Measurements from ENCODE around the gene ZNRF3. TPM values are rescaled to one million over a fixed set of nuclear protein-coding genes. Genes with fewer than 3 reads are reported as not detected.

The ZNRF3 gene
- total RNA-seq, 4 donors from 2014 or later: 1.7 to 8.1 (median 4.8) TPM

DNA sequence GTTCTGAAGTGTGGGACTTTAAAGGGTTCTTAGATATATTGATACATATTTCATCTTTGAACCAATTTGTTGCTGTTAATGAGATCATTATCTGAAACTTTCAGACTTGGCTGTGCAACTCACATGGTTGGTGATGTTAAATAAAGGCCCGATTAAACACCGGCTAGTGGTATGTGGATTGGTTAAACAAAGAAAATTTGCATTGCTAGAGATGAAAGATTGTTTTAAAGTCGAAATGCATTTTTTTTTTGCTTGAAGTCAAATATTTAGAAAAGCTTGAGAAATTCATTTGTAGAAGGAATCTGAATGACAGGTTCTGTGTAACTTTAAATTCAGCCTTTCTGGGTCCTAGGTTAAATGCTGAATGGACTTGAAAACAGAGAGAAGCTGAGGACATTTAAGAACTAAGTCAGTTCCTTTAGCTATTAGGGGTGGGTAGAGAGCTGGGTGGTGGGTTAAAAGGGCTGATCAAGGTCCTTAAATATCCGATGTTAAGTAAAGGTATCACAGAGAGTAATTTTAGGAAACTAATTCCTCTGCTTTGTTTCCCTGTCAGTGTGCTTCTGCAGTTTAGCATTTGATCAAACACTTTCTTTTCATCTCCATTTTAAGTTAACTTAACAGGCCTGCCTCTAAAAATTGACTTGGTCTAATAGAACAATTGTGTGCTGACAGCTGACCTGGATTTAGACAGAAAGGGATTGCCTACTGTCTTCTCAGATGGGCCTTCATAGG lies 4.5 kb downstream of the ZNRF3 start:
- TF ChIP-seq, protein P1, sequence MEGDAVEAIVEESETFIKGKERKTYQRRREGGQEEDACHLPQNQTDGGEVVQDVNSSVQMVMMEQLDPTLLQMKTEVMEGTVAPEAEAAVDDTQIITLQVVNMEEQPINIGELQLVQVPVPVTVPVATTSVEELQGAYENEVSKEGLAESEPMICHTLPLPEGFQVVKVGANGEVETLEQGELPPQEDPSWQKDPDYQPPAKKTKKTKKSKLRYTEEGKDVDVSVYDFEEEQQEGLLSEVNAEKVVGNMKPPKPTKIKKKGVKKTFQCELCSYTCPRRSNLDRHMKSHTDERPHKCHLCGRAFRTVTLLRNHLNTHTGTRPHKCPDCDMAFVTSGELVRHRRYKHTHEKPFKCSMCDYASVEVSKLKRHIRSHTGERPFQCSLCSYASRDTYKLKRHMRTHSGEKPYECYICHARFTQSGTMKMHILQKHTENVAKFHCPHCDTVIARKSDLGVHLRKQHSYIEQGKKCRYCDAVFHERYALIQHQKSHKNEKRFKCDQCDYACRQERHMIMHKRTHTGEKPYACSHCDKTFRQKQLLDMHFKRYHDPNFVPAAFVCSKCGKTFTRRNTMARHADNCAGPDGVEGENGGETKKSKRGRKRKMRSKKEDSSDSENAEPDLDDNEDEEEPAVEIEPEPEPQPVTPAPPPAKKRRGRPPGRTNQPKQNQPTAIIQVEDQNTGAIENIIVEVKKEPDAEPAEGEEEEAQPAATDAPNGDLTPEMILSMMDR (IDR thresholded peaks at IDR 0.05; ENCODE audit: low read depth): no peak

DNA sequence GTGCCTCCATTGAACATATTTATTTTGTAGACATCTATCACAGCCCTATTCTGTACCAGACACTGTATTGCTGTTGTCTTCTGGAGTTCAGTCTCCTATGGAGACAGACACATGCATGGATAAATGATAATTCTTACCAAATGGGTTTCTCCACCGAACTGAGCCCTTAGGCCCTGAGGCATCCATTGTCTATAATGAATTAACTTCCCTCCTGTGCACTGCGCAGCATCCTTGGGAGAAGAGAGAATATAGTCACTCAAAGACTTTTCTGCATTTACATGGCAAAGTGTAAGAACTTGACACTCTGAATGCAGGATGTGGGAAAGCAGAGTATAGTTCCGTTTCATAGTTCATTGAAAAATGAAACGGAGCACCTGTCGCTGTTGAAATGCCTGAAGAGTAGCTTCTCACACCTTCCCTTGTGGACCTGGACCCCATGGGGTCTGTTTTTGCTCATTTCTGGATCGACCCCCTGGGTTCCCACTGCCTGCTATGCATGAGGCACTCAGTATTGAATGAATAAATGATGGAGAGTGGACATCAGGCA lies 6.2 kb downstream of the ZNRF3 start:
- TF ChIP-seq, protein P1 (IDR thresholded peaks at IDR 0.05; ENCODE audit: low read depth): no peak

DNA sequence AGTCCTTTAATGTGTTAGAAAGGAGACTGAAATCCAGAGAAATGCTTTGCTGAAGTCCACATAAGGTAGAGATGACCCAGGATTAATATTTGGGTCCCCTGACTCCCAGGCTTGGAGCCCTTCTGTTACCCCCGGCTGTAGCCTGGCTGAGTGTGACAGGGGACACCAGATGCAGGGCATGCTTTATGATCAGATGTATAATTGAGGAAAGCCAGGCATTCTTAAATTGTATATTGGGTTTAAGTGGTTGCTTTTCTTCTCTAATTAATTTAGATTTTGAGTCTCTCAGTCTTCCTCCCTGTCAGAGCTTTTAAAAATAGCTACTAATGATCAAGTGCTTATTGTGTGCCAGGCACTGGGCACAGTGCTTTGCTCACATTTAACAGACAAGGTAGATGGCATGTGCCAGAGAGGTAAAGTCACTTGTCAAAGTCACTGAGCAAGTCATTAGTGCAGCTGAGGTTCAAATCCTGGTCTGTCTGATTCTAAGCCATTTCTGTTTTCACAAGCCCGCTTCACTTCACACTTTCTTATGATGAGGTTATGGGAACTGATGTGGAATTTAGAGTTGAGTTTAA lies 7.9 kb downstream of the ZNRF3 start:
- TF ChIP-seq, protein P1 (IDR thresholded peaks at IDR 0.05; ENCODE audit: low read depth): no peak

DNA sequence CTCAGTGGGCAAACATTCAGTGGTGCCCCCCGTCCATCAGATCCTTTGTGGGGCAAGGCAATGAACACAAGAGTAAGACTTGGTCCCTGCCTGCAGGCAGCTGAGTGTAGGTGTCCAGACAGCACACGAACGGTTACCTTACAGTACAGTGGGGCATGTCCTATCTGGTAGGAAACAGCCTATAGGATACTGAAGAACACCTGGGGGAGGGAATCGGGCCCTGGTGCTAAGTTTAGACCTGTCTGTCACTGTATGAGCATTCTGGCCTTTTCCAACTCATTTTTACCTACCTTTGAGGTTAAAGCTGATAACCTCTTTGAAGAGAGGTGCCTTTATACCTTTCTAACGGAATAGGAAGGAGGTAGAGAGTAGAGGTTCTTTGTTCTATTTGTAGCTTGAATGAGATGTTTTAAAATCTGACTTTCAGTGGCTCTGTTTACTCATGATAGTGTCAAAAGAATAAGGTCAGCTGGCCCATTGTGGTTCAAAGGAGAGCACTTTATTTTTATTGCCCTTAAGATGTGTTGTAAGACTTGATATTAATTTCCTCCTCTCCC lies 8.9 kb downstream of the ZNRF3 start:
- TF ChIP-seq, protein P1 (IDR thresholded peaks at IDR 0.05; ENCODE audit: low read depth): no peak

DNA sequence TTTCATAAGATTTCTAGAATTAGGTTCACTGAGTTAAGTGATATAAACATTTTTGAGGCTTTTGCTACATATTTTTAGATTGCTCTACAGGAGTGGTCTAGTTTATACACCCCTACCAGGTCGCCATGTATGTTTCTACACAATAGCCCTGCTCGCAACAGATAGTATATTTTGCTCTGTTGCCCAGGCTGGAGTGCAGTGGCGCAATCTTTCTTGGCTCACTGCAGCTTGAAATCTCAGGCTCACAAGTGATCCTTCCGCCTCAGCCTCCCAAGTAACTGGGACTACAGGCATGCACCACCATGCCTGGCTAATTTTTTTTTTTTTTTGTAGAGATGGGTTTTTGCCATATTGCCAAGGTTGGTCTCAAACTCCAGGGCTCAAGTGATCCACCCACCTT lies 10.4 kb downstream of the ZNRF3 start:
- TF ChIP-seq, protein P1 (IDR thresholded peaks at IDR 0.05; ENCODE audit: low read depth): no peak

DNA sequence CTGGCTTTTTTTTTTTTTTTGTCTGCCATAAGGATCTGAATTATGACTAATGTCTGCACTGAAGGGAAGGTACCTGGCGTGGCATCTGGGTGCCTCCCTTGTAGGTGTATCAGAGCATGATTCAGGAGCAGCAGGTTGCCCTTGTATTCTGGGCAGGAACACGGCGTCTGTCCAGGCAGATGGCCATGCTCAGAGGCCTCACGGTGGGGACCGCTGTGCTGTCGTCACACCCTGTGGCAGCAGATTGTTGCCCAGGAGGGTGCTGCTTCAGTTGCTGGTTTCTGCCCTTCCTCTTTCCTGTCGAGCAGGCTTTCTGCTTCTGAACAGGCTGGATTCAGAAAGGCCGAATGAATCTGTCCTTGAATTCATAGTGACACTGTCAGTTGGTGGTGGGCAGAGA lies 11.0 kb downstream of the ZNRF3 start:
- TF ChIP-seq, protein P1 (IDR thresholded peaks at IDR 0.05; ENCODE audit: low read depth): no peak

DNA sequence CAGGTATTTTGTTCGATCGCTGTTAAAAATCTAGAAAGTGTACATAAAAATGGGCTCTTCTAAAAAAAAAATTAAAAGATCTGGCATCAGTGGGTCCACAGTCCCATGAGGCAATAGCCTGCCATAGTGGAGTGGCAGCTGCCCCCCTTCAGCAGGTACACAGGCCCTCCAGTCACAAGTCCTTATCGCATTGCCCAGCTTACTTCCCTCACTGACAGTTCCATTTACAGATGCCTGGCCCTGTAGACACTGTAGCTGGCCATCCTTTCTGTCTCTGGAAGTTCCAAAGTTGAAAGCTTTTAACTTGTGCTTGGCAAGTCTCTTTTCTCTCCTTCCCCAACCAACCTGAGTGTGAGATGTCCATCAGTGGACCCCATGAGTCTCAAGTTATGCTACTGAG lies 11.4 kb downstream of the ZNRF3 start:
- TF ChIP-seq, protein P1 (IDR thresholded peaks at IDR 0.05; ENCODE audit: low read depth): no peak
